Activated naive CD8-positive, alpha-beta T cell treated with anti-CD3 and anti-CD28 coated beads for 36 hours (primary cell): Measurements from ENCODE around the gene SIGLEC11. TPM values are rescaled to one million over a fixed set of nuclear protein-coding genes. Genes with fewer than 3 reads are reported as not detected.

Experiments used
- DNase-seq: peaks from one replicate; pipeline ENCODE4 v3.0.0; 2021
- H3K27ac Mint-ChIP-seq: one replicate; pipeline ENCODE4 v1.8.0; 2022; ENCODE audit warnings: mild to moderate bottlenecking, moderate library complexity, mixed read lengths
- H3K27me3 Mint-ChIP-seq: one replicate; pipeline ENCODE4 v1.8.0; 2022; ENCODE audit warnings: mild to moderate bottlenecking, mixed read lengths
- H3K36me3 Mint-ChIP-seq: one replicate; pipeline ENCODE4 v1.8.0; 2021; ENCODE audit warnings: mild to moderate bottlenecking, mixed read lengths
- H3K4me1 Mint-ChIP-seq: one replicate; pipeline ENCODE4 v1.8.0; 2021; ENCODE audit warnings: mixed read lengths
- H3K4me3 Mint-ChIP-seq: one replicate; pipeline ENCODE4 v1.8.0; 2022; ENCODE audit warnings: mild to moderate bottlenecking, moderate library complexity, mixed read lengths
- H3K9me3 Mint-ChIP-seq: one replicate; pipeline ENCODE4 v1.8.0; 2022; ENCODE audit warnings: mixed read lengths
- total RNA-seq, 2 experiments: library from RNA; stranded (reverse); gene quantifications; one replicate each; pipeline ENCODE4 v1.2.3, GENCODE V29; 2021

The SIGLEC11 gene
- total RNA-seq, 2 experiments from 2014 or later = not detected

GRCh38 chr19:49988433-49988832 lies 27.5 kb upstream of the SIGLEC11 start:
- peaks cover 19% of the 10 kb centered on the region for H3K36me3 Mint-ChIP-seq
- no peak overlapping the region for H3K27ac Mint-ChIP-seq
- peaks cover 3% of the 10 kb centered on the region for H3K4me1 Mint-ChIP-seq
- no peak for DNase-seq
- H3K9me3 Mint-ChIP-seq = no peaks in the 10 kb centered on the region
- no peak overlapping the region for H3K4me3 Mint-ChIP-seq
- H3K27me3 Mint-ChIP-seq = no peaks in the 10 kb centered on the region

DNA sequence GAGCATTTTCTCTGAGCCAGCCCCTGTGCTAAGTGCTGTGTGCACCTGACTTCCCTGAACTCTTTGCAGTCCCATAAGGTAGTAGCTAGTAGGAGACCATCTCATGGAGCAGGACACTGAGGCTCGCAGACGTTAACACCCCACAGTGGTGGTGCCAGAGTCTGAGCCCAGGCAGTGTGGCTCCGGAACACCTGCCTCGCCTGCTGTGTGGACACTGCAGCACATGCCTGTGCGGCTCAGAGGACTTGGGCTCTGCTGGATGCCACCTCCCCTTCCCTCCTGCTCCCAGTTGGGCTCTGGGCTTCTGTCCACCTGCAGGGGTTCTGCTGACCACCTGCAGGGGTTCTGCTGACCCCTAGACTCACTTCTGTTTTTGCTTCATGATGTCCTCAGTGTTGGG lies 27.0 kb upstream of the SIGLEC11 start:
- Mint-ChIP-seq H3K9me3 (no peaks in the 10 kb centered on the region), H3K27me3 (no peaks in the 10 kb centered on the region), H3K4me1 (peaks cover 3% of the 10 kb centered on the region), H3K27ac (no peak overlapping the region), H3K4me3 (no peak overlapping the region), H3K36me3 (peaks cover 19% of the 10 kb centered on the region)
- DNase-seq = no peak

- peak; percentile 80 for DNase-seq
- Mint-ChIP-seq H3K27ac (no peak overlapping the region), H3K27me3 (no peaks in the 10 kb centered on the region), H3K4me1 (peaks cover 3% of the 10 kb centered on the region), H3K9me3 (no peaks in the 10 kb centered on the region), H3K4me3 (no peak overlapping the region), H3K36me3 (peaks cover 19% of the 10 kb centered on the region)
These were observed 26.3 kb upstream of the SIGLEC11 start for GRCh38 chr19:49987159-49987698.

GRCh38 chr19:49986354-49986753 lies 25.4 kb upstream of the SIGLEC11 start:
- Mint-ChIP-seq H3K36me3 (peaks cover 19% of the 10 kb centered on the region), H3K9me3 (no peaks in the 10 kb centered on the region), H3K27me3 (no peaks in the 10 kb centered on the region), H3K4me1 (peaks cover 3% of the 10 kb centered on the region), H3K27ac (no peak overlapping the region), H3K4me3 (no peak overlapping the region)
- DNase-seq = no peak

DNA sequence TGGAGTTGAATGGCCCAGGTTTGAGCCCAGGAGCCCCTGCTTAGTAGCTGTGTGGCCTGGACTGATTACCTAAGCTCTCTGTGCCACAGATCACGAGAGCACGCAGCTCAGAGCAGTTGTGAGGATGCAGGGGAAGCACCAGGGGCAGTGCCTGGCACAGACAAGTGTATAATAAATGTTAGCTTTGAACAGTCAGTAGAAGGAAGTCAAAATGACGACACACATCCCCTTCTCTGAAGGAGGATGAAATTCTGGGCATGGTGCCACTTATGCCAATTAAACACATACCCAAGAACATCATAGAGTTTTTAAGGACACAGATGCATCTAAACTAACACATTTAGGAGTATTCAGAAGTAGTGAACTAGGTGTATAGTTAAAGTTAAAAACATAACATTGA lies 24.9 kb upstream of the SIGLEC11 start:
- Mint-ChIP-seq H3K36me3 (peaks cover 15% of the 10 kb centered on the region), H3K9me3 (no peaks in the 10 kb centered on the region), H3K4me3 (no peak overlapping the region), H3K27ac (no peak overlapping the region), H3K27me3 (no peaks in the 10 kb centered on the region), H3K4me1 (peaks cover 3% of the 10 kb centered on the region)
- no peak for DNase-seq

DNA sequence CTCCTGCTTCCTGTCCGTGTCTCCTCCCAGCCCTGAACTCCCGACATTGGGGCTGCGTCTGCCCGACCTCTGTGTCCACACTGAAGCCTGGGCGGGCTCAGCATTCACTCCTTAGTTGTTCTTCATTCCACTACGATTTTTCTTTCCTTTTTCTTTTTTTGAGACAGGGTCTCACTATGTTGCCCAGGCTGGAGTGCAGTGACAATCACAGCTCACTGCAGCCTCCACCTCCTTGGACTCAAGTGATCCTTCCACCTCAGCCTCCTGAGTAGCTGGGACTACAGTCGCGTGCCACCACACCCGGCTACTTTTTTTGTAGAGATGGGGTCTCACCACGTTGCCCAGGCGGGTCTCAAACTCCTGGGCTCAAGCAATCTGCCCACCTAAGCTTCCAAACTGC lies 23.5 kb upstream of the SIGLEC11 start:
- Mint-ChIP-seq H3K4me1 (peaks cover 3% of the 10 kb centered on the region), H3K27ac (no peak overlapping the region), H3K36me3 (peaks cover 15% of the 10 kb centered on the region)

DNA sequence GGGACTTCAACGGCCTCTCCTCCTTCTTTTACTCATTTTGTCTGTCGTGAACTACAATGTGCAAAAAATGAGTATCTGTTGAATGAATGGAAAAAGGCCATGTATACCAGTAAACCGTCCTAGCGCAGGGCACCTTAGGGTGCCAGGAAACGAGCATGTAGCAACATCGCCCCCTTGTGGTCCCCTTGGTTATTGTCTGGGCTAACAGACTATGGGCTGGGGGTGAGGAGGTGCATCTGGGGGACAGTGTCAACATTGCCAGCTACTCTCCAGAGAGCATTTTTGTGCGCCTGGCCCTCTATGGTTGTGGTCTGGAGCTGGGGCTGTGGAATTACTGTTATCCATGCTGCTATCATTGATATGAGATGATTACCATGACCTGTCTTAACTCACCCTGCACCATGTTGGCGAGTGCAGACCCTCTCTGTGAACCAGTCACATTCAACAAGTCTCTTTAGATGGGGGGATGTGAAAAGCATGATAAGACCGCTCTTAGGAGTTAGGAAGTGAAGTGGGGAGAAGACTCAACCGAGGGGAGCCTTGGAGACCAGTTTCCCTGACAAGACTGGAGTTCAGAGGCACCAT lies 22.8 kb upstream of the SIGLEC11 start:
- Mint-ChIP-seq H3K27ac (no peak overlapping the region), H3K36me3 (peaks cover 11% of the 10 kb centered on the region), H3K4me3 (no peak overlapping the region), H3K9me3 (no peaks in the 10 kb centered on the region), H3K27me3 (no peaks in the 10 kb centered on the region), H3K4me1 (peaks cover 3% of the 10 kb centered on the region)
- peak; percentile 70 for DNase-seq

More for the DNA sequence above, 23.5 kb upstream of the SIGLEC11 start:
- Mint-ChIP-seq H3K9me3 (no peaks in the 10 kb centered on the region), H3K27me3 (no peaks in the 10 kb centered on the region), H3K4me3 (no peak overlapping the region)
- no peak for DNase-seq

DNA sequence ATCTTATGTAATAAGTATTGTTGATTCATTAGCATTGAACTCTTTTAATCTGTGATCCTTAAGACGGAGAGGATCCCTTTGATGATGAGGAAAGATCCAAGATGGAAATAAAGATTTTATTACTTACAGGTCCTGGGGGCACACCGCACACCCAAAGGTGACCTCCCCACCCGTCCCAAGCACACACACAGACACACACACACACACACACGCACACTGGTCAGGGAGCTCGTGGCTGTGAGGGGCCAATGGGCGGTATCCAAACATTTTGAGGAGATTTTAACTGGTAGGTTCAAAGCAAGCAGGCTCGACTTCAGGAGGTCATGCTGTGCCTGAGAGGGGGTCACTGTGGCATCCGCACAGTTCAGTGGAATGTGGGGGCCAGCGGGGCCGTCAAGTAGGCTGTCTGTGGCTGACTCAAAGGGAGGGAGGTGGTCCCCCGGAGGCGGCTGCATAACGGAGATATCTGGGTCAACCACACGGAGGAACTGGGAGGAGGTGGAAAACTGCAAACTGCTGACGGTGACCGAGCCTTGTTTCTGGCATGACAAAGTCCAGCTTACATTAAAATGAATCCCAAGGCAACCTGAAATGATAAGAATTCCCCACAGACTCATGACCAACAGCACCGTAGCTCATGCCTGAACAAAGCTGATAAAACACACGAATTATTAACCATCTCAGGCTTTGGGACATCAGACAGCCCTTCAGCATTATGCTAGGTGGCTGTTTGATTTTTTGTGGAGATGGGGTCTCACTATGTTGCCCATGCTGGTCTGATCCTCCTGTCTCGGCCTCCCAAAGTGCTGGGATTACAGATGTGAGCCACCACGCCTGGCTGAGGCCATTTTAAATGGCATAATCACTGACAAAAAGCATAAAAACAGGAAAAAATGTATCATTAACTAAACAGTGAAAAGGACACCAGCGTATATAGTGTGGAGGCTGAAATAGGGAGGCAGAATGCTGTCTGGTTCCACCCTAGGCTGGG lies 20.9 kb upstream of the SIGLEC11 start:
- H3K4me1 Mint-ChIP-seq = peaks cover 3% of the 10 kb centered on the region
- no peak overlapping the region for H3K27ac Mint-ChIP-seq
- H3K36me3 Mint-ChIP-seq = peaks cover 8% of the 10 kb centered on the region
- H3K4me3 Mint-ChIP-seq = no peak overlapping the region
- H3K9me3 Mint-ChIP-seq = no peaks in the 10 kb centered on the region
- DNase-seq = no peak
- no peaks in the 10 kb centered on the region for H3K27me3 Mint-ChIP-seq

- Mint-ChIP-seq H3K9me3 (no peaks in the 10 kb centered on the region), H3K36me3 (peaks cover 3% of the 10 kb centered on the region), H3K4me3 (no peak overlapping the region), H3K4me1 (no peaks in the 10 kb centered on the region), H3K27ac (no peak overlapping the region), H3K27me3 (no peaks in the 10 kb centered on the region)
- DNase-seq = no peak
These were observed 17.4 kb upstream of the SIGLEC11 start for GRCh38 chr19:49978324-49978723.

DNA sequence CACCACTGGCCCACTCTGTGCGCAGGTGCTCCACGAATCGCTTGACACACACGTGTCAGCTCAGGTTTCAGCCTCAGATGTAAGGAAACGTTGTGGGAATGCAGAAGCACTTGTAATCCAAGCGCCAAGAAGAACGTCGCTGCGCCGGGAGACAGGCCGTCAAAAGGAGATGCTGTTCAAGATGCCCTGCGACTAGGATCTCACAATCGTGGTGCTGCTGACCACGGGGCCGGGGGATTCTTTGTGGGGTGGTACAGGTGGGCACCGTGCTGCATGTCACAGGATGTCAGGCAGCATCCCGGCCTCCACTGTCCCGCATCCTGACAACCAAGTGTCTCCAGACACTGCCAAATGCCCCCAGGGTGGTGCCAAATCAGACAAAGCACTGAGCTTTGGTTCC lies 16.9 kb upstream of the SIGLEC11 start:
- no peaks in the 10 kb centered on the region for H3K27me3 Mint-ChIP-seq
- H3K4me3 Mint-ChIP-seq = no peak overlapping the region
- peaks cover 3% of the 10 kb centered on the region for H3K36me3 Mint-ChIP-seq
- H3K4me1 Mint-ChIP-seq = no peaks in the 10 kb centered on the region
- H3K27ac Mint-ChIP-seq = no peak overlapping the region
- no peaks in the 10 kb centered on the region for H3K9me3 Mint-ChIP-seq
- DNase-seq = no peak

- Mint-ChIP-seq H3K36me3 (peaks cover 3% of the 10 kb centered on the region), H3K4me3 (no peak overlapping the region), H3K27ac (no peak overlapping the region), H3K4me1 (no peaks in the 10 kb centered on the region), H3K27me3 (no peaks in the 10 kb centered on the region), H3K9me3 (no peaks in the 10 kb centered on the region)
- no peak for DNase-seq
These were observed 16.1 kb upstream of the SIGLEC11 start for GRCh38 chr19:49977076-49977475.

- peaks cover 3% of the 10 kb centered on the region for H3K36me3 Mint-ChIP-seq
- H3K4me3 Mint-ChIP-seq = no peak overlapping the region
- no peaks in the 10 kb centered on the region for H3K9me3 Mint-ChIP-seq
- H3K27me3 Mint-ChIP-seq = no peaks in the 10 kb centered on the region
- no peaks in the 10 kb centered on the region for H3K4me1 Mint-ChIP-seq
- no peak overlapping the region for H3K27ac Mint-ChIP-seq
- DNase-seq = no peak
These were observed 15.5 kb upstream of the SIGLEC11 start for GRCh38 chr19:49976496-49976895.

DNA sequence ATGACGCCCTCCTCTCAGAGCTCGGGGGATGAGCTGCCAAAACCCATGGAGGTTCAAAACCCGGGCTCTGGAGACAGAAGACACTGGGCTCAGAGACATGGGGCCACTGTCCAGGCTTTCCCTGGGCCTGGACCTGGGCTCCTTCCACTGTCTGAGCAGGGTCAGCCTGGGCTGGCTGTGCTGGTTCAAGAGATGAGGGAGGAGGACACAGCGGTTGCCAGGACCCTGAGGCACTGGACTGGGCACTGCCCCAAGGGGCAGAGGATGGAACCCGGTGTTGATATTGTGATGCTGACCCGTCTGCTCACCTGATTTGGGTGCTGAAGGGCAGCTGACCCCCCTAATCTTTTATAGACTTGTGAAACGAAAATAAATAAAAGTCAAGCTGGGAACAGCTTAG lies 14.1 kb upstream of the SIGLEC11 start:
- Mint-ChIP-seq H3K9me3 (no peaks in the 10 kb centered on the region), H3K4me3 (no peak overlapping the region), H3K27ac (no peak overlapping the region), H3K4me1 (no peaks in the 10 kb centered on the region), H3K27me3 (no peaks in the 10 kb centered on the region), H3K36me3 (peaks cover 3% of the 10 kb centered on the region)
- no peak for DNase-seq

DNA sequence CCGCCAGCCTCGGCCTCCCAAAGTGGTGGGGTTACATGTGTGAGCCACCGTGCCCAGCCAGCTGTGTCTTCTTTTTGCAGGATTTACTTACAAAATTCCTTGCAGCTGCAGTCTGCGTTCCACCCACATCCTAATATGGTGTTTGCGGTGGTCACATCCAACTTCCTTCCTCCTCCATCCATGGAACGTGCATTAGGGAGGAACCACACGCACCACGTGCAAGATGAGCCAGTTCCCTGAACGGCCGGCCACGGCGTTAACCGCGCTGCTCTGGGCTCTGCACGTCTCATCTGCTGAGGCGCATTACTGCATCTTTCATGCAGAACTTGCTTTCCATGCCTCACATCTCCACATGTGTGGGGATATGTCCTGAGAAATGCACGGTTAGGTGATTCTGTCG lies 13.0 kb upstream of the SIGLEC11 start:
- no peak for DNase-seq
- Mint-ChIP-seq H3K36me3 (peaks cover 3% of the 10 kb centered on the region), H3K4me3 (no peak overlapping the region), H3K27me3 (peaks cover 4% of the 10 kb centered on the region), H3K4me1 (no peaks in the 10 kb centered on the region), H3K9me3 (no peaks in the 10 kb centered on the region), H3K27ac (no peak overlapping the region)

DNA sequence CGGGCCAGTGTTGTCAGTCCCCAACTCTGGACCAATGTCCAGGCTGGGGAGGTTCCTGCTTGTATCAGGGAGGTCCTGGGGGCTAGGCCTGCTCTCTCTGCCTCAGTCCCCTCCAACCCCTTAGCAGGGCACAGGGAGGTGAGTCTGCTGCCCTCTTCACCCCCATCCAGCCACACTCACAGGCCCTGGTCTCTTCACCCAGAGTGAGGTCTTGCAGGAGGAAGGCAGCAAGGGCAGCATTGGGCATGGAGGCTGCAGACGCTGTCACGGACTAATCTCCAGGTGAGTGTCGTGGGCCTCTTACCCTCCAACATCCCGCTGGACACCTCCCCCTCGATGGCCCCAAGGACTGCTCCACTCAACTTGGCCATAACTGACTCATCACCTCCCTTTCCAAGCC lies 11.9 kb upstream of the SIGLEC11 start:
- Mint-ChIP-seq H3K9me3 (no peaks in the 10 kb centered on the region), H3K27ac (no peak overlapping the region), H3K36me3 (peaks cover 3% of the 10 kb centered on the region), H3K4me1 (no peaks in the 10 kb centered on the region), H3K4me3 (no peak overlapping the region), H3K27me3 (peaks cover 10% of the 10 kb centered on the region)
- no peak for DNase-seq
